Measurements from ENCODE around the gene BICC1.

DNA sequence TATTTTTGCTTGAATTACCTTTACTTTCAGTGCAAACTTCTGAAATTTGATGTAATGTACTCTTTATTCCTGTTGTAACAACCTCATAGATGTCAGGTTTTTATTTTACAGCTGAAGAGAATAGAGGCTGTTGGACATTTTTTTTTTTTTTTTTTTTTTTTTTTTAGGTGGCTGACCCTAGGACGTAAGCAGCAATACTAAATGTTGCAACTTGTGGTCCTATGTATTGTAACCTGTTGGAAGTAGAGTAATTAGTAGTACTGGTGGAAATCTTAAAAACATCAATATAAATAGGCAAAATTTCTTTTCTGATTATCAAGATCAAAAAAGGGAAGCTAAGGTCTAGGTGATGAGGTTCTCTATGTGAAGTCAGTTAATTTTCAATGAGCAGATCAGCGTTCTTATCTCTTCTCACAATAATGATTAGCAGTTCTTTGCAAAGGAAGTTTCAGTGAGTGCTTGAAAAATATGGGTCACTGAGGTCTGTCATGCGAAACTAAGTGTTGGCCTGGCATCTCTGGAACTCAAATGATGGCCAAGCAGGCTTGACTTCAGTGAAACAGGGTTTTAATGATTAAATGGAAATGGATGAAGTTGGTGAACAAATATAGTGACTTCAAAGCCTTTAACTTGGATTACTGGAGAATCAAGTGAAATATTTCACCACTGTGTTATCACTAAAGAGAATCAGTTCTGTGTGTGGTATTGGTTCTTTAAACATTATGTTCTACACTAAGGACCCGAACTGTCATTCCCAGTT is 42.7 kb downstream of the BICC1 start:
- TF ChIP-seq, protein P1, sequence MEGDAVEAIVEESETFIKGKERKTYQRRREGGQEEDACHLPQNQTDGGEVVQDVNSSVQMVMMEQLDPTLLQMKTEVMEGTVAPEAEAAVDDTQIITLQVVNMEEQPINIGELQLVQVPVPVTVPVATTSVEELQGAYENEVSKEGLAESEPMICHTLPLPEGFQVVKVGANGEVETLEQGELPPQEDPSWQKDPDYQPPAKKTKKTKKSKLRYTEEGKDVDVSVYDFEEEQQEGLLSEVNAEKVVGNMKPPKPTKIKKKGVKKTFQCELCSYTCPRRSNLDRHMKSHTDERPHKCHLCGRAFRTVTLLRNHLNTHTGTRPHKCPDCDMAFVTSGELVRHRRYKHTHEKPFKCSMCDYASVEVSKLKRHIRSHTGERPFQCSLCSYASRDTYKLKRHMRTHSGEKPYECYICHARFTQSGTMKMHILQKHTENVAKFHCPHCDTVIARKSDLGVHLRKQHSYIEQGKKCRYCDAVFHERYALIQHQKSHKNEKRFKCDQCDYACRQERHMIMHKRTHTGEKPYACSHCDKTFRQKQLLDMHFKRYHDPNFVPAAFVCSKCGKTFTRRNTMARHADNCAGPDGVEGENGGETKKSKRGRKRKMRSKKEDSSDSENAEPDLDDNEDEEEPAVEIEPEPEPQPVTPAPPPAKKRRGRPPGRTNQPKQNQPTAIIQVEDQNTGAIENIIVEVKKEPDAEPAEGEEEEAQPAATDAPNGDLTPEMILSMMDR (conservative IDR thresholded peaks at IDR 0.05; ENCODE audit: low read depth, low read length) = no peak
- TF ChIP-seq POLR2A (IDR thresholded peaks at IDR 0.05; ENCODE audit: low read depth, low read length) = no peak

Data from IMR-90 (cell line).